ENCODE results near the gene ATP2C2.

Gene ATP2C2

DNA sequence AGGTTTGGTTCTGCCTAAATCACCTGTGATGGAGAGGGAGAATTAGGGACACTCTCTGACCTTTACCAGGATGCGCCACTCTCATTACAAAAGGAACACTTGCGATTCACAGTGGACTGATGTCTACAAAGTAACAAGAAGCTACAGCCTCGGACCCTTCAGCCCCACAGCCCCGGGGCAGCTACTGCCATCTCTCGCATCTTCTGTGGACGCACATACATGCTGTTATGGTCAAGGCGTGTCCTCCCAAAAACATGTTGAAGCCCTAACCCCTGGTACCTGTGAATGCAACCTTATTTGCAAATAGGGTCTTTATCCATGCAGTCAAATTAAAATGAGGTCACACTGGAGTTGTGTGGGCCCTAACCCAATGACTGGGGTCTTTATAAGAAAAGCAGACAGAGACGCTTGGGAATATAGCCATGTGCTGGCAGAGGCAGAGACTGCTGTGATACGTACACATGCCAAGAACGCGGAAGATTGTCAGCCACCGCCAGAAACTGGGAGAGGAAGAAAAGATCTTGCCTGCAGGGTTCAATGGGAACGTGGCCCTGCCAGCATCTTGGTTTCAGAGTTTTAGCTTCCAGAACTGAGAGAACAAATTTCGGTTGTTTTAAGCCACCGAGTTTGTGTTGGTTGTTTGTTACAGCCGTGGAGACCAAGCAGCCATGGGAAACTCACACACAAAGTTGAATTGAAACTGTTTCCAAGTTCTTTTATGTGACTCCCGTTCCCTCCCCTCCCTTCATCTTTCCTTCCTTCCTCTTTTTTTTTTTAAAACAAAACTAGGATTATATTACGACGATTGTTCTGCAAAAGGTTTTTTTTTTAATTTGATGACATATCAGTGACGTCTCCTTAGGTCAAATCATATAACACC, 23.1 kb downstream of the ATP2C2 start:
- TF ChIP-seq, protein P1, sequence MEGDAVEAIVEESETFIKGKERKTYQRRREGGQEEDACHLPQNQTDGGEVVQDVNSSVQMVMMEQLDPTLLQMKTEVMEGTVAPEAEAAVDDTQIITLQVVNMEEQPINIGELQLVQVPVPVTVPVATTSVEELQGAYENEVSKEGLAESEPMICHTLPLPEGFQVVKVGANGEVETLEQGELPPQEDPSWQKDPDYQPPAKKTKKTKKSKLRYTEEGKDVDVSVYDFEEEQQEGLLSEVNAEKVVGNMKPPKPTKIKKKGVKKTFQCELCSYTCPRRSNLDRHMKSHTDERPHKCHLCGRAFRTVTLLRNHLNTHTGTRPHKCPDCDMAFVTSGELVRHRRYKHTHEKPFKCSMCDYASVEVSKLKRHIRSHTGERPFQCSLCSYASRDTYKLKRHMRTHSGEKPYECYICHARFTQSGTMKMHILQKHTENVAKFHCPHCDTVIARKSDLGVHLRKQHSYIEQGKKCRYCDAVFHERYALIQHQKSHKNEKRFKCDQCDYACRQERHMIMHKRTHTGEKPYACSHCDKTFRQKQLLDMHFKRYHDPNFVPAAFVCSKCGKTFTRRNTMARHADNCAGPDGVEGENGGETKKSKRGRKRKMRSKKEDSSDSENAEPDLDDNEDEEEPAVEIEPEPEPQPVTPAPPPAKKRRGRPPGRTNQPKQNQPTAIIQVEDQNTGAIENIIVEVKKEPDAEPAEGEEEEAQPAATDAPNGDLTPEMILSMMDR (IDR thresholded peaks at IDR 0.05), result no peak

DNA sequence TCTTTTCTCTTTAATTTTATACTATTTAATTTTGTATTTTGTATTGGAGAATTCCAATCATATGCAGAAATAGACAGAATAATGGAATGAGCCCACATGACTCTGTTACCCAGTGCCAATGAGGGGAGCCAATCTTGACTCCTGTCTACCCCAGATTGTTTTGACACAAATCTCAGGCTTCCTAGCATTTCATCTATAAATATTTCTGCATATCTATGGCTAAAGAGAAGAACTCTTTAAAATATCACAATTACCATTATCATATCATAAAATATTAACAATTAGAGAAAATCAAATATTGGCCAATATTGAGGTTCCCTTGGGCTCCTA, 23.7 kb downstream of the ATP2C2 start:
- TF ChIP-seq, protein P1 (IDR thresholded peaks at IDR 0.05), result no peak

DNA sequence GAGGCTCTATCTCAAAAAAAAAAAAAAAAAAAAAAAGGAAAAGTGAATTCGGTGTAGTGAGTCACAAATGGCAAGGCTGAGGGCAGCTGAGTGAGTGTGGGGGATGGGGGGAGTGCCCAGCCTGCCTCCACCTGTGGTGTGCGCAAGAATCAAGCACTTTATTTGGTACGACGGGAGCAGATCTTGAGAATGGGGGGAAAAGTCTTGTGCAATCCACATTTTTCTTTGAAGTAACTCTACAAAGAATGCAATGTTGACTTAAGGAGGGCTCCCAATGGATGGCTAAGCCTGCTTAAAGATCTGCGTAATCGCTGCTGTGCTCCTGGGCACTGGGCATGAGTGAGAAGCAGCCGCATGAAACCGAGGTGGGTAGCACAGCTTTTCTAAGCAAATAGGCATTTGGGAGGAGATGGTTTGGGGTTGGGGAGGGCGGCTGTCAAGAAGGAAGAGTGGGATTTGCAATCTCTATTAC, 28.2 kb downstream of the ATP2C2 start:
- TF ChIP-seq, protein P1 (IDR thresholded peaks at IDR 0.05), result no peak

DNA sequence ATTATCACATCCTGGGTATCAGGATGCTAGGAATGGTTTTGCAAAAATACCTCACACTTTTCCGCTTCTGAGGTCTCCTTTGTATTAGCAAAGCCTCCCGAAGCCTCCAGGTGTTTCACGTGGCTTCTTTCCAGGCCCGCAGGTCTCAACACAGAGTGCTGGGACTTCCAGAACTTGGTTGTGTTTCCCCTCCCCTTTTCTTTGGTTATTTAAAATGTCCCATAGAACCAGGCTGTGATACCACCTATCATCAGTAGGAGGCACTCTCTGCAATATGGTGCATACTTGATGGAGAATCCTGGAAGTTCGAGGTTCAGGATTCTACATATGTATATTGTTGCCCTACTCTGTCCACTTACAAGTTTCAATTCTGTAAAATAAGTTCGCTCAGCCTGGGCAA, 28.8 kb downstream of the ATP2C2 start:
- TF ChIP-seq, protein P1 (IDR thresholded peaks at IDR 0.05), result peak; percentile 23; the same call in 1 of the 2 replicates

DNA sequence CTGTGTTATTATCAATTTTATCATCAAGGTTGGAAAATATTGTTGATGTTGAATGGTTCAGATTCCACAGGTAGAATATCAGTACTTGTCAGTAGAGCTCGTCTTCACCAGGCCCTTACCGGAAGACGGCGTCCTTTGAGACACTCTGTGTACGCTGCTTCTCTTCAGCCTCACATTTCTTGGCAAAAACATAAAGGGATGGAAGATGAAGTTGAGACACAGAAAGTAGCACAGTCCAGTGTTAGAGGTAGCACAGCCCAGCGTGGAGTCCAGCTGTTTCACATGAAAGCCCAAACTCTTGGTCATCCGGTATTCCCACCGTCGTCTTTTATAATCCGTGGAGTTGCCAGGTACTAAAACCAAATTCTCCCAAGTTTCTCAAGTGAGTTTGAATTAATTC, 30.4 kb downstream of the ATP2C2 start:
- TF ChIP-seq, protein P1 (IDR thresholded peaks at IDR 0.05), result no peak

DNA sequence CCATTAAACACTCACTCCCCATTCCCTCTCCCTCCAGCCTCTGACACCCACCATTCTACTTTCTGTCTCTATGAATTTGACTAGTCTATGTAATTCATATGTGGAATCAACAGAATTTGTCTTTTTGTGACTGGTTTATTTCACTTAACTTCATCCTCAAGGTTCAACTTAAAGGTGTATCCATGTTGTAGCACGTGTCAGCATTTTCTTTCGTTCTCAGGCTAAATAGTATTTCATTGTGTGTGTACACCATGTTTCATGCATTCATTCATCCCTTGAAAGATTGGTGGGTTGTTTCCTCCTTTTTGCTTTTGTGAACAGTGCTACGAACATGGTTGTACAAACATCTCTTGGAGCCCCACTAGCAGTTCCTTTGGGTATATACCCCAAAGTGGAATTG, 36.0 kb downstream of the ATP2C2 start:
- TF ChIP-seq, protein P1 (IDR thresholded peaks at IDR 0.05), result no peak

DNA sequence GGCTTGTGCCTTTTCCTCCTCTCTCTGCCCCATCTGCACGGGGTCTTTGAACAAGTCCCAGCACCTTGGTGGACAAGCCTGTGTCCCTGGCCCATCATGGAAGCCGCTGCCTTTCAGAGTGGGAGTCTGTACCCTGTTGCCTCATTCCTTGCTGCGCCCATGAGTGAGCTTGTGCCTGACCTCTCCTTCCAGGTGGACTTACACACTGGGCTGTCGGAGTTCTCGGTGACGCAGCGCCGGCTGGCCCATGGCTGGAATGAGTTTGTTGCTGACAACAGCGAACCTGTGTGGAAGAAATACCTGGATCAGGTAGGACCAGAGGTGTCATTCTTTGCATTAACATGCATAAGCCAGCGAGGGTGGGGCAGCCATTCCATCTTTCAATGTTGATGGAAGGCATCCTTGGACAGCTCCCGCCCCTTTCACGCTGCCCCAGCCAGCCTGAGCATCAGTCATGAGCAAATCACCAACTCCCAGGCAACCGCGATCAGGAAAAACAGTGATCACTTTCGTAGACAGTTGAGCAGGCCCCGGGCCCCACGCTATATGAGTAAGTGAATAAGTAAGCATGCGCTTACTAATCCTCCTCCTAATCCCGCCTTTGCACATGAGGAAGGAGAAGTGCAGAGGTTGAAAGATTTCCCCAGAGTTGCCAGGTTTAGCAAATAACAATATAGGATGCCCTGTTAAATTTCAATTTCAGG, 36.8 kb downstream of the ATP2C2 start:
- TF ChIP-seq, protein P1 (IDR thresholded peaks at IDR 0.05), result no peak
